Stimulated activated CD8-positive, alpha-beta memory T cell treated with anti-CD3 and anti-CD28 coated beads, Interleukin-2, amount 100 ng/mL, for 1 hour (primary cell): Measurements from ENCODE around the gene FOXO1.

Source experiments
- DNase-seq, 2 donors: peaks; one replicate each; pipeline ENCODE4 v3.0.0-alpha.2; 2020; ENCODE audit warnings: low read depth in 2 of 2

Gene FOXO1

GRCh38 chr13:40579535-40579934 is 86.9 kb downstream of the FOXO1 start:
- no peak for DNase-seq

GRCh38 chr13:40578055-40578454 is 88.4 kb downstream of the FOXO1 start:
- no peak for DNase-seq

GRCh38 chr13:40576369-40576768 is 90.1 kb downstream of the FOXO1 start:
- DNase-seq, result no peak

GRCh38 chr13:40572961-40573360 is 93.5 kb downstream of the FOXO1 start:
- no peak for DNase-seq

- DNase-seq, result no peak
Measured at GRCh38 chr13:40571338-40571963, 95.0 kb downstream of the FOXO1 start.

- DNase-seq, result no peak
Measured at GRCh38 chr13:40570930-40571329, 95.5 kb downstream of the FOXO1 start.

- DNase-seq, result no peak
Measured at GRCh38 chr13:40569024-40569350, 97.5 kb downstream of the FOXO1 start.

GRCh38 chr13:40568246-40569023 is 98.0 kb downstream of the FOXO1 start:
- DNase-seq, result no peak

GRCh38 chr13:40566811-40567210 is 99.6 kb downstream of the FOXO1 start:
- DNase-seq, result no peak

- DNase-seq, result no peak
Measured at GRCh38 chr13:40565282-40566148, 100.9 kb downstream of the FOXO1 start.

- no peak for DNase-seq
Measured at GRCh38 chr13:40564342-40565001, 102.0 kb downstream of the FOXO1 start.

- no peak for DNase-seq
Measured at GRCh38 chr13:40563350-40564125, 102.9 kb downstream of the FOXO1 start.

- no peak for DNase-seq
Measured at GRCh38 chr13:40562975-40563349, 103.5 kb downstream of the FOXO1 start.

- DNase-seq, result no peak
Measured at GRCh38 chr13:40559915-40560314, 106.5 kb downstream of the FOXO1 start.

GRCh38 chr13:40558656-40559055 is 107.8 kb downstream of the FOXO1 start:
- DNase-seq, result no peak

- no peak for DNase-seq
Measured at GRCh38 chr13:40556453-40556852, 110.0 kb downstream of the FOXO1 start.

GRCh38 chr13:40553356-40553755 is 113.1 kb downstream of the FOXO1 start:
- no peak for DNase-seq

GRCh38 chr13:40552895-40553294 is 113.5 kb downstream of the FOXO1 start:
- no peak for DNase-seq

GRCh38 chr13:40550130-40550529 is 116.3 kb downstream of the FOXO1 start:
- no peak for DNase-seq

GRCh38 chr13:40549500-40550094 is 116.8 kb downstream of the FOXO1 start:
- DNase-seq, result no peak
